C4-2B (cell line): Measurements from ENCODE around the gene SRF.

ENCODE experiments used
- CTCF ChIP-seq: fragments of 450-650 bp; conservative IDR thresholded peaks from 2 replicates; pipeline ENCODE4 v1.5.1; 2017; ENCODE audit warnings: mild to moderate bottlenecking
- ZFX ChIP-seq: fragments of 450-650 bp; IDR thresholded peaks from 2 replicates; pipeline ENCODE4 v1.6.1; 2017

GRCh38 chr6:43146709-43147688 lies 24.1 kb upstream of the SRF start:
- TF ChIP-seq CTCF (no peak), ZFX (no peak)
